Uterus (tissue), 4 donors: Measurements from ENCODE around the gene PTPN13. TPM values are rescaled to one million over a fixed set of nuclear protein-coding genes. Genes with fewer than 3 reads are reported as not detected.

Source experiments
- DNase-seq, 2 donors: peaks; one replicate each; pipeline ENCODE4 v3.0.0-alpha.2; 2019 to 2020
- H3K27ac ChIP-seq, 2 donors: fragments of 200-600 bp; sonication (generic); 1 replicate in 1 of 2; 2 replicates in 1 of 2; pipeline ENCODE4 v1.5.1; 2016 to 2018
- H3K27me3 ChIP-seq, 2 donors: fragments of 200-600 bp; sonication (generic); one replicate each; pipeline ENCODE4 v1.5.1; 2018 to 2019; ENCODE audit warnings: control low read depth in 1 of 2
- H3K36me3 ChIP-seq, 2 donors: fragments of 200-600 bp; sonication (generic); one replicate each; pipeline ENCODE4 v1.5.1; 2019; ENCODE audit warnings: control low read depth in 1 of 2
- H3K4me1 ChIP-seq, 2 donors: fragments of 200-600 bp; sonication (generic); one replicate each; pipeline ENCODE4 v1.5.1; 2018 to 2019; ENCODE audit warnings: control low read depth in 1 of 2
- H3K4me3 ChIP-seq, 2 donors: fragments of 200-600 bp; sonication (generic); 1 replicate in 1 of 2; 2 replicates in 1 of 2; pipeline ENCODE4 v1.5.1; 2018 to 2019; ENCODE audit warnings: mild to moderate bottlenecking in 1 of 2
- H3K9me3 ChIP-seq, 2 donors: fragments of 200-600 bp; sonication (generic); one replicate each; pipeline ENCODE4 v1.5.1; 2019; ENCODE audit warnings: control low read depth in 1 of 2
- POLR2A ChIP-seq, 2 donors: fragments of 450-650 bp; IDR thresholded peaks; one replicate each; pipeline ENCODE4 v1.6.1; 2016; ENCODE audit warnings: antibody characterized with exemption in 2 of 2, mild to moderate bottlenecking in 1 of 2, moderate library complexity in 1 of 2
- intact Hi-C: fragments of 100-400 bp; cut with DNase I; formaldehyde crosslinking; loops from one replicate; pipeline ENCODE4 v1.15.1; 2023; ENCODE audit warnings: low total_unique reads
- total RNA-seq, 4 donors: library from RNA; depleted of rRNA in 3 of 4; stranded (reverse); fragments of >200 nt in 3 of 4; gene quantifications; one replicate each; pipeline versions ENCODE4 v1.1.0 to v1.2.4, GENCODE V29; 2014 to 2023
- TF ChIP-seq, protein P1 (sequence below), 4 experiments: fragments of 200-600 bp in 2 of 4; fragments of 450-650 bp in 2 of 4; sonication (generic) in 2 of 4; IDR thresholded peaks; one replicate each; pipeline ENCODE4 v1.5.1; 2016 to 2019; ENCODE audit warnings: antibody characterized with exemption in 4 of 4, mild to moderate bottlenecking in 2 of 4, moderate library complexity in 1 of 4
- donor health status: DM: yes; HTN: yes; CAD: no.

PTPN13 gene
- total RNA-seq, 4 donors from 2014 or later: 24.3 to 79.2 (median 37.9) TPM

DNA sequence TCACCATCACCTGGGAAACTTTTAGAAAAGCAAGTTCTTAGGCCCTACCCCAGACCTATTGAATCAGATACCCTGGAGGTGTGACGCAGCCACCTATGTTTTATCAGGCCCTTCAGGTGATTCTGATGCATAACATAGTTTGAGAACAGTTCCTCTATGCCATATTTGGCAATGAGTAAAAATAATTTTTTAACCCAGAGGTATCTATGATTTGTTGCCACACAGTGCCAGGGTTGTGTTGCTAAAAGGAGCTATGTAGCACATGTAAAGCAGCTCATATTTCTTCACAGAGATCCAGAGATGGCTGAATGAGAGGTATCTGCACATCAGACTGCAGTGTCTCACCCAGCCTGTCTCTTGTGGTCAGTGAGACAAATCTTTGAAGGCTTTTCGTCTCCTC, 85.3 kb downstream of the PTPN13 start:
- no peaks in the 10 kb centered on the region for H3K27me3 ChIP-seq
- no peaks in the 10 kb centered on the region for H3K36me3 ChIP-seq
- H3K27ac ChIP-seq: no peak overlapping the region
- TF ChIP-seq POLR2A (IDR thresholded peaks at IDR 0.05): no peak
- TF ChIP-seq, protein P1, sequence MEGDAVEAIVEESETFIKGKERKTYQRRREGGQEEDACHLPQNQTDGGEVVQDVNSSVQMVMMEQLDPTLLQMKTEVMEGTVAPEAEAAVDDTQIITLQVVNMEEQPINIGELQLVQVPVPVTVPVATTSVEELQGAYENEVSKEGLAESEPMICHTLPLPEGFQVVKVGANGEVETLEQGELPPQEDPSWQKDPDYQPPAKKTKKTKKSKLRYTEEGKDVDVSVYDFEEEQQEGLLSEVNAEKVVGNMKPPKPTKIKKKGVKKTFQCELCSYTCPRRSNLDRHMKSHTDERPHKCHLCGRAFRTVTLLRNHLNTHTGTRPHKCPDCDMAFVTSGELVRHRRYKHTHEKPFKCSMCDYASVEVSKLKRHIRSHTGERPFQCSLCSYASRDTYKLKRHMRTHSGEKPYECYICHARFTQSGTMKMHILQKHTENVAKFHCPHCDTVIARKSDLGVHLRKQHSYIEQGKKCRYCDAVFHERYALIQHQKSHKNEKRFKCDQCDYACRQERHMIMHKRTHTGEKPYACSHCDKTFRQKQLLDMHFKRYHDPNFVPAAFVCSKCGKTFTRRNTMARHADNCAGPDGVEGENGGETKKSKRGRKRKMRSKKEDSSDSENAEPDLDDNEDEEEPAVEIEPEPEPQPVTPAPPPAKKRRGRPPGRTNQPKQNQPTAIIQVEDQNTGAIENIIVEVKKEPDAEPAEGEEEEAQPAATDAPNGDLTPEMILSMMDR (IDR thresholded peaks at IDR 0.05): no peak
- no peak for DNase-seq
- intact Hi-C loops: no loop called here
- no peaks in the 10 kb centered on the region for H3K4me1 ChIP-seq
- H3K4me3 ChIP-seq: no peak overlapping the region
- no peaks in the 10 kb centered on the region for H3K9me3 ChIP-seq

DNA sequence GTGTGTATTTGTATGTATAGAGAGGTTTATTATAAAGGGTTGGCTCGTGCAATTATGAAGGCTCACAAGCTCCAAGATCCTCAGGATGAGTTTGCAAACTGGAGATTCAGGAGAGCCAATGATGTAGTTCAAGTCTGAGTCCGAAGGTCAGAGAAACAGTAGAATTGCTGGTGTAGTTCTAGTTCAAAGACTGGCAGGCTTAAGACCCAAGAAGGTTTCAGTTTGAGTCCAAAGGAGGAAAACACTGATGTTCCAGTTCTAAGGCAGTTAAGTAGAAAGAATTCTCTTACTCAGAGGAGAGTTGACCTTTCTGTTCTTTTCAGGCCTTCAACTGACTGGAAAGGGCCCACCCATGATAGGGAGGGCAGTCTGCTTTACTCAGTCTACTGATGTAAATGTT, 89.1 kb downstream of the PTPN13 start:
- Histone ChIP-seq H3K4me1 (no peaks in the 10 kb centered on the region), H3K9me3 (no peaks in the 10 kb centered on the region), H3K27ac (no peak overlapping the region), H3K4me3 (no peak overlapping the region), H3K36me3 (no peaks in the 10 kb centered on the region), H3K27me3 (no peaks in the 10 kb centered on the region)
- intact Hi-C loops: no loop called here
- no peak for DNase-seq
- no peak for TF ChIP-seq POLR2A (IDR thresholded peaks at IDR 0.05)
- TF ChIP-seq, protein P1 (IDR thresholded peaks at IDR 0.05): no peak

DNA sequence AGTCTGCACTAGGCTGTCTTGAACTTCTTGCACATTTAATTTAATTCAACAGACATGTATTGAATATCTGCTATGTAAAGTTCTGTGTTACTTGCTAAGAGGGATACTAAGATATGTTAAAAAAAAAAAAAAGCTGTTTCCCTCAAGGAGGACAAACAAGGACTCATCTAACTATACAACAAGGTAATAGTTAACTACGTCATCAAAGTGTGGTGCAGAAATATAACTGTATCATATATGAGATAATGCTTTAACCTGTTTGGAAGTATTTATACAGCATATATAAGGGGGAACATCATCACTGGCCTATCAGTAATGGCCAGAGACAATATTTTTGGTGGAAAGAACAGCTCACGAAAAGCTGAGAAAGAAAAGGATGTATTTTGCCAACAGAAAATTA, 89.9 kb downstream of the PTPN13 start:
- Histone ChIP-seq H3K4me3 (no peak overlapping the region), H3K9me3 (no peaks in the 10 kb centered on the region), H3K36me3 (no peaks in the 10 kb centered on the region), H3K4me1 (no peaks in the 10 kb centered on the region), H3K27ac (no peak overlapping the region), H3K27me3 (no peaks in the 10 kb centered on the region)
- intact Hi-C loops: no loop called here
- no peak for DNase-seq
- no peak for TF ChIP-seq POLR2A (IDR thresholded peaks at IDR 0.05)
- TF ChIP-seq, protein P1 (IDR thresholded peaks at IDR 0.05): no peak

GRCh38 chr4:86685401-86685800, 91.3 kb downstream of the PTPN13 start:
- TF ChIP-seq POLR2A (IDR thresholded peaks at IDR 0.05): no peak
- TF ChIP-seq, protein P1 (IDR thresholded peaks at IDR 0.05): no peak
- no peaks in the 10 kb centered on the region for H3K36me3 ChIP-seq
- no peak overlapping the region for H3K27ac ChIP-seq
- H3K4me3 ChIP-seq: no peak overlapping the region
- no peaks in the 10 kb centered on the region for H3K27me3 ChIP-seq
- no peak for DNase-seq
- H3K9me3 ChIP-seq: no peaks in the 10 kb centered on the region
- H3K4me1 ChIP-seq: no peaks in the 10 kb centered on the region
- intact Hi-C loops: no loop called here

DNA sequence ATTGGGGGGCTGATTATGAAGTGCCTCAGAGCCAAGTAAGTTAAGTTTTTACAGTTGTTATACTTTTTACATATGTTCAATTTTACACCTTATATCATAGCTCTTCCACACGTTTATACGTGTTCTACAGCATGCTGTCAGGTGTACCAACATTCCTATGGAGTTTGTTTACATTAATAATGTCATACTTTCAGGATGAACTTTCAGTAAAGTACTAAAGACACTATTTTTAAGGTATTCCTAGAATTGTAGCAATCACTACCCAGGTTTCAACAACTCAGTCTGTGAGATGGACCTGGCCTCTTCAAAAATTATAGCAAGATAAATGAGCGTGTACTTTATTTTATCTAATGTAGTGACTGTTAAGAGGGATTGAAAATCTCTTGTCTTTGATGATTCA, 92.6 kb downstream of the PTPN13 start:
- no peak overlapping the region for H3K4me3 ChIP-seq
- no peaks in the 10 kb centered on the region for H3K36me3 ChIP-seq
- H3K27ac ChIP-seq: no peak overlapping the region
- no peak for DNase-seq
- H3K4me1 ChIP-seq: no peaks in the 10 kb centered on the region
- TF ChIP-seq, protein P1 (IDR thresholded peaks at IDR 0.05): no peak
- no peak for TF ChIP-seq POLR2A (IDR thresholded peaks at IDR 0.05)
- intact Hi-C loops: no loop called here
- no peaks in the 10 kb centered on the region for H3K27me3 ChIP-seq
- no peaks in the 10 kb centered on the region for H3K9me3 ChIP-seq
